ENCODE results near the gene ZNF710.
"Not testable (repeated sequence)": the region's sequence is repeated elsewhere in the genome, so short reads cannot be mapped to it uniquely, and the experiment has no call there.

The ZNF710 gene

GRCh38 chr15:90001062-90001682 lies at the start of gene ZNF710:
TSS of gene ZNF710 (plus strand) at chr15:90001324. CDS start at chr15:90067138, 65,814 bp downstream.
- DNase-seq (ENCODE audit: low read depth), result no peak

GRCh38 chr15:89954541-89954940 lies 46.6 kb upstream of the ZNF710 start:
- no peak for DNase-seq (ENCODE audit: low read depth)

GRCh38 chr15:89955449-89955998 lies 45.6 kb upstream of the ZNF710 start:
- not testable (repeated sequence) for DNase-seq (ENCODE audit: low read depth)

- no peak for DNase-seq (ENCODE audit: low read depth)
Observed at GRCh38 chr15:89958107-89958805, 42.9 kb upstream of the ZNF710 start.

- no peak for DNase-seq (ENCODE audit: low read depth)
Observed at GRCh38 chr15:89963301-89964231, 37.6 kb upstream of the ZNF710 start.

GRCh38 chr15:89964232-89964954 lies 36.7 kb upstream of the ZNF710 start:
- DNase-seq (ENCODE audit: low read depth), result no peak

- no peak for DNase-seq (ENCODE audit: low read depth)
Observed at GRCh38 chr15:89967881-89968280, 33.2 kb upstream of the ZNF710 start.

- peak; percentile 5 for DNase-seq (ENCODE audit: low read depth)
Observed at GRCh38 chr15:89971592-89971997, 29.5 kb upstream of the ZNF710 start.

GRCh38 chr15:89972085-89972484 lies 29.0 kb upstream of the ZNF710 start:
- DNase-seq (ENCODE audit: low read depth), result no peak

GRCh38 chr15:89975482-89976245 lies 25.5 kb upstream of the ZNF710 start:
- no peak for DNase-seq (ENCODE audit: low read depth)

- no peak for DNase-seq (ENCODE audit: low read depth)
Observed at GRCh38 chr15:89976246-89976600, 24.9 kb upstream of the ZNF710 start.

GRCh38 chr15:89977836-89978235 lies 23.3 kb upstream of the ZNF710 start:
- DNase-seq (ENCODE audit: low read depth), result not testable (repeated sequence)

- no peak for DNase-seq (ENCODE audit: low read depth)
Observed at GRCh38 chr15:89978914-89979313, 22.2 kb upstream of the ZNF710 start.

GRCh38 chr15:89980896-89981295 lies 20.2 kb upstream of the ZNF710 start:
- DNase-seq (ENCODE audit: low read depth), result no peak

GRCh38 chr15:89982315-89983055 lies 18.6 kb upstream of the ZNF710 start:
- no peak for DNase-seq (ENCODE audit: low read depth)

- DNase-seq (ENCODE audit: low read depth), result no peak
Observed at GRCh38 chr15:89984001-89984400, 17.1 kb upstream of the ZNF710 start.

- DNase-seq (ENCODE audit: low read depth), result no peak
Observed at GRCh38 chr15:89984421-89985010, 16.6 kb upstream of the ZNF710 start.

GRCh38 chr15:89985111-89985510 lies 16.0 kb upstream of the ZNF710 start:
- no peak for DNase-seq (ENCODE audit: low read depth)

GRCh38 chr15:89991312-89991711 lies 9.8 kb upstream of the ZNF710 start:
- no peak for DNase-seq (ENCODE audit: low read depth)

- no peak for DNase-seq (ENCODE audit: low read depth)
Observed at GRCh38 chr15:89993349-89993748, 7.8 kb upstream of the ZNF710 start.

All from non-pigmented ciliary epithelial cell (primary cell).